K562 (cell line): ENCODE results near the gene TSR3. TPM values are rescaled to one million over a fixed set of nuclear protein-coding genes. Genes with fewer than 3 reads are reported as not detected.
A peak's percentile ranks its signal among the peaks of the same experiment; 100 is the strongest.

Experiments
- ATAC-seq: fragments of 200-7000 bp; cut with Tn5 transposase; 3 replicates; pipeline ENCODE4 v1.9.1; 2020; ENCODE audit warnings: moderate library complexity
- BruUV-seq: library from RNA; stranded (reverse); fragments of 400-500 nt; replicated peaks from 2 replicates; lab custom pipeline; 2021; lab: Mats Ljungman, UMichigan
- CTCF ChIA-PET: fragments of 300-600 bp; formaldehyde crosslinking; extraction: SDS; loops from one replicate; lab custom pipeline; 2021; ENCODE audit warnings: low intra/inter-chr PET ratio; lab: Yijun Ruan, JAX
- POLR2A ChIA-PET: fragments of 300-600, 350-650 bp; sonication (Branson Sonifier 250); formaldehyde crosslinking; extraction: SDS; loops from one replicate; lab custom pipeline; 2021; ENCODE audit warnings: antibody characterized with exemption, inconsistent platforms; lab: Yijun Ruan, JAX
- DNase-seq, 4 experiments: peaks; one replicate each; pipeline versions ENCODE4 v3.0.0 to v3.0.0-alpha.2; 2011 to 2018; ENCODE audit warnings: low spot score in 3 of 4, mixed read lengths in 3 of 4; ENCODE audit errors: extremely low read depth in 1 of 4
- FAIRE-seq: peaks from 2 replicates; lab custom pipeline; 2011; peaks lifted over from hg19 to GRCh38; lab: Jason Lieb, UNC
- H2AFZ ChIP-seq: 2 replicates; pipeline ENCODE4 v1.6.0; 2011; ENCODE audit warnings: low read depth, low read length, control low read depth, inconsistent platforms
- H3K27ac ChIP-seq: fragments of 200-600 bp; 3 replicates; pipeline ENCODE4 v1.8.0; 2011; ENCODE audit warnings: low read depth, mild to moderate bottlenecking, control low read depth, inconsistent platforms, low read length, moderate library complexity, mixed read lengths; ENCODE audit errors: extremely low read depth
- H3K27me3 ChIP-seq, 2 experiments: fragments of 300-600 bp in 1 of 2; 2 replicates in 1 of 2; 3 replicates in 1 of 2; pipeline versions ENCODE4 v1.6.0 to v1.8.0; 2011; ENCODE audit warnings: inconsistent platforms in 2 of 2, low read length in 2 of 2, mild to moderate bottlenecking in 1 of 2, mixed read lengths in 1 of 2, moderate library complexity in 1 of 2; ENCODE audit not compliant: control insufficient read depth in 2 of 2, insufficient read depth in 2 of 2
- H3K36me3 ChIP-seq: fragments of 300-600 bp; 3 replicates; pipeline ENCODE4 v1.8.0; 2011; ENCODE audit warnings: mild to moderate bottlenecking, low read length, inconsistent platforms; ENCODE audit not compliant: control insufficient read depth, insufficient read depth
- H3K4me1 ChIP-seq, 2 experiments: fragments of 200-600 bp in 1 of 2; replicated peaks in 1 of 2; 2 replicates in 1 of 2; 3 replicates in 1 of 2; pipeline versions ENCODE4 v1.5.1 to v1.8.0; 2011; ENCODE audit warnings: inconsistent platforms in 2 of 2, low read length in 2 of 2, mild to moderate bottlenecking in 1 of 2, mixed read lengths in 1 of 2, moderate library complexity in 1 of 2; ENCODE audit not compliant: control insufficient read depth in 2 of 2, insufficient read depth in 2 of 2
- H3K4me2 ChIP-seq: 2 replicates; pipeline ENCODE4 v1.6.1; 2011; ENCODE audit warnings: low read length, control low read depth, inconsistent platforms, mixed read lengths; ENCODE audit not compliant: insufficient read depth
- H3K4me3 ChIP-seq: fragments of 200-600 bp; sonication (generic), shearing (Covaris generic); 2 replicates; pipeline ENCODE4 v1.5.1; 2016; ENCODE audit warnings: control low read depth, inconsistent platforms
- H3K79me2 ChIP-seq: fragments of 200-600 bp; 3 replicates; pipeline ENCODE4 v1.8.0; 2011; ENCODE audit warnings: low read length, inconsistent platforms; ENCODE audit not compliant: control insufficient read depth, insufficient read depth
- H3K9ac ChIP-seq, 2 experiments: 2 replicates each; pipeline versions ENCODE4 v1.6.0 to v1.6.1; 2011; ENCODE audit warnings: low read depth in 2 of 2, low read length in 2 of 2, control low read depth in 1 of 2, inconsistent platforms in 1 of 2, mild to moderate bottlenecking in 1 of 2, mixed read lengths in 1 of 2; ENCODE audit not compliant: insufficient read depth in 1 of 2
- H3K9me1 ChIP-seq: one replicate; pipeline ENCODE4 v1.6.0; 2011; ENCODE audit warnings: inconsistent platforms, mild to moderate bottlenecking, low read length, moderate library complexity; ENCODE audit not compliant: control insufficient read depth, insufficient read depth
- H3K9me3 ChIP-seq: replicated peaks from 2 replicates; pipeline ENCODE4 v1.5.1; 2011; ENCODE audit warnings: low read depth, low read length, inconsistent platforms; ENCODE audit not compliant: control insufficient read depth, insufficient read depth
- H4K20me1 ChIP-seq: replicated peaks from 2 replicates; pipeline ENCODE4 v1.6.1; 2011; ENCODE audit warnings: low read length, inconsistent platforms, mixed read lengths; ENCODE audit not compliant: control insufficient read depth, insufficient read depth
- CREM ChIP-seq: IDR thresholded peaks from 2 replicates; pipeline ENCODE4 v1.6.1; 2014; ENCODE audit warnings: antibody characterized with exemption, low read depth
- KLF6 ChIP-seq: fragments of 250-450 bp; sonication (Bioruptor Pico); IDR thresholded peaks from 2 replicates; pipeline ENCODE4 v1.4.0; 2020; ENCODE audit warnings: mild to moderate bottlenecking, moderate library complexity, borderline replicate concordance
- NONO ChIP-seq, 2 experiments: fragments of 200-400 bp in 1 of 2; fragments of 450-650 bp in 1 of 2; formaldehyde crosslinking in 1 of 2; IDR thresholded peaks; 2 replicates each; pipeline ENCODE4 v1.6.1; 2017; ENCODE audit warnings: low read depth in 2 of 2, mild to moderate bottlenecking in 2 of 2, moderate library complexity in 2 of 2, low read length in 1 of 2
- RFX1 ChIP-seq: fragments of 450-650 bp; IDR thresholded peaks from 2 replicates; pipeline ENCODE4 v1.6.1; 2016; ENCODE audit warnings: mild to moderate bottlenecking, moderate library complexity
- WGBS: fragments of 100-300 bp; shearing (Covaris generic); methylation state at CpG from one replicate; pipeline ENCODE4 v1.1.6; 2016; ENCODE audit warnings: low coverage, mixed read lengths; ENCODE audit not compliant: insufficient coverage; ENCODE audit errors: missing lambda C conversion rate; 5-methylcytosine and 5-hydroxymethylcytosine counted together
- in situ Hi-C: fragments of 300-500 bp; cut with MboI; formaldehyde crosslinking; loops from 4 replicates; pipeline ENCODE4 v1.15.0; 2018; ENCODE audit warnings: inconsistent platforms, mixed read lengths
- intact Hi-C: fragments of 100-400 bp; cut with micrococcal nuclease; formaldehyde crosslinking; loops from 2 replicates; pipeline ENCODE4 v1.14.2; 2022
- polyA plus RNA-seq, 8 experiments: library from polyadenylated mRNA; depleted of rRNA in 4 of 8; stranded (reverse) in 5 of 8; unstranded in 3 of 8; fragments of >200 nt; fragmentation: Nextera tagmentation in 2 of 8; fragmentation: Illumina TruSeq in 1 of 8; extraction: Ambion mirVana in 2 of 8; extraction: Trizol in 1 of 8; gene quantifications; 2 replicates each; pipeline versions ENCODE4 v1.2.1 to v1.2.3, GENCODE V29; 2011 to 2014; ENCODE audit warnings: inconsistent platforms in 1 of 8, missing spikeins in 1 of 8
- total RNA-seq, 7 experiments: library from RNA; depleted of rRNA in 6 of 7; stranded (reverse); fragments of >200 nt in 6 of 7; fragmentation: Illumina TruSeq in 2 of 7; extraction: Trizol in 2 of 7; gene quantifications; 2 replicates each; pipeline versions ENCODE4 v1.2.1 to v1.2.3, GENCODE V29; 2011 to 2021; ENCODE audit warnings: low replicate concordance in 1 of 7
- TF ChIP-seq, protein P1 (sequence below), 3 experiments: IDR thresholded peaks in 2 of 3; conservative IDR thresholded peaks in 1 of 3; 2 replicates each; pipeline ENCODE4 v1.5.1; 2011 to 2012; ENCODE audit warnings: low read length in 3 of 3, mild to moderate bottlenecking in 3 of 3, control low read depth in 2 of 3, improper control_type of control experiment in 1 of 3, inconsistent platforms in 1 of 3, low read depth in 1 of 3, mixed read lengths in 1 of 3, moderate library complexity in 1 of 3; ENCODE audit not compliant: insufficient read depth in 2 of 3

Gene TSR3
- total and polyA plus RNA-seq, 9 of the 15 experiments (the other 6 are each of a cell fraction or from before 2014, with no cell fraction given), result 1.5 to 74.8 (median 16.5) TPM

DNA sequence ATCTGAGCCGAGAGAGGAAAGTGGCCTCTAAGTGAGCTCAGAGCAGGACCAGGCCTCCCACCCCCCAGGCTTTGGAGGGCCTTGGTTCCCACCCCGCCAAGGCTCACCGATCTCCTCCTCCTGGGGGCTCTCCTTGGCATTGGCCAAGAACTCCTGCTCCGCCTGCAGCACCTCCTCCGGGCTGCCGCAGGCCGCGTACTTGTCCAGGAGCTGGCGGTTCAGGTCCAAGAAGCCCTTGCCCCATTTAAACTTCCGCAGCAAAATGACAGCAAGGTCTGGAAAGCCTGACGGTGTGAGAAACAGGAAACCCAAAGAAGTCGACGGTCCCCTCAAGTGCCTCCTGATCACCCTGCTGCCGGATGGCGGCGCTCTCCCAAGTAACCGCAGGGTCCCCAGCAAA, 1.7 kb downstream of the TSR3 start:
- POLR2A ChIA-PET, result interaction anchor here (1.6 kb wide), 1 partner anchor 29 kb away, joined by 5 read pairs; no protein-coding TSS in a partner anchor
- in situ Hi-C loops (no loop called here), intact Hi-C loops (loop anchor here (10.0 kb wide), 1 partner anchor 55 kb away; no protein-coding TSS in a partner anchor)
- FAIRE-seq (no peak), ATAC-seq (no peak)
- peaks cover 4 to 85% of the 10 kb centered on the region in 2 experiments; a peak in 3 of 5 replicates for H3K4me1 ChIP-seq
- no TSS peak for BruUV-seq
- peak overlapping the region in 1 of 2 experiments; percentile 71; a peak in 2 of 4 replicates for H3K9ac ChIP-seq
- H3K79me2 ChIP-seq, result peaks cover 39% of the 10 kb centered on the region
- CTCF ChIA-PET, result no interaction called here
- H2AFZ ChIP-seq, result no peak overlapping the region
- no peak overlapping the region; the same call in 1 of the 2 replicates for H3K4me3 ChIP-seq
- H4K20me1 ChIP-seq, result peaks cover 2% of the 10 kb centered on the region
- H3K36me3 ChIP-seq, result peaks cover 22% of the 10 kb centered on the region; the same call in 1 of the 3 replicates
- no peaks in the 10 kb centered on the region for H3K27me3 ChIP-seq
- no peak overlapping the region for H3K27ac ChIP-seq
- TF ChIP-seq, protein P1, sequence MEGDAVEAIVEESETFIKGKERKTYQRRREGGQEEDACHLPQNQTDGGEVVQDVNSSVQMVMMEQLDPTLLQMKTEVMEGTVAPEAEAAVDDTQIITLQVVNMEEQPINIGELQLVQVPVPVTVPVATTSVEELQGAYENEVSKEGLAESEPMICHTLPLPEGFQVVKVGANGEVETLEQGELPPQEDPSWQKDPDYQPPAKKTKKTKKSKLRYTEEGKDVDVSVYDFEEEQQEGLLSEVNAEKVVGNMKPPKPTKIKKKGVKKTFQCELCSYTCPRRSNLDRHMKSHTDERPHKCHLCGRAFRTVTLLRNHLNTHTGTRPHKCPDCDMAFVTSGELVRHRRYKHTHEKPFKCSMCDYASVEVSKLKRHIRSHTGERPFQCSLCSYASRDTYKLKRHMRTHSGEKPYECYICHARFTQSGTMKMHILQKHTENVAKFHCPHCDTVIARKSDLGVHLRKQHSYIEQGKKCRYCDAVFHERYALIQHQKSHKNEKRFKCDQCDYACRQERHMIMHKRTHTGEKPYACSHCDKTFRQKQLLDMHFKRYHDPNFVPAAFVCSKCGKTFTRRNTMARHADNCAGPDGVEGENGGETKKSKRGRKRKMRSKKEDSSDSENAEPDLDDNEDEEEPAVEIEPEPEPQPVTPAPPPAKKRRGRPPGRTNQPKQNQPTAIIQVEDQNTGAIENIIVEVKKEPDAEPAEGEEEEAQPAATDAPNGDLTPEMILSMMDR (IDR thresholded peaks at IDR 0.05 in 2 of 3, conservative IDR thresholded peaks at IDR 0.05 in 1 of 3; ENCODE audit: insufficient read depth in 2 of 3, low read depth in 1 of 3, low read length in 3 of 3), result no peak
- TF ChIP-seq NONO (IDR thresholded peaks at IDR 0.05; ENCODE audit: low read depth in 2 of 2, low read length in 1 of 2), result no peak
- TF ChIP-seq RFX1, result no peak
- TF ChIP-seq CREM, result no peak
- TF ChIP-seq KLF6 (CRISPR knock-in tag), result no peak
- TF ChIP-seq, all 486 proteins: peak for 0
- WGBS, result 93% methylated on average over 11 of the region's 17 CpGs
- Histone ChIP-seq H3K9me3 (no peaks in the 10 kb centered on the region), H3K9me1 (no peaks in the 10 kb centered on the region), H3K4me2 (no peak overlapping the region)
- no peak for DNase-seq
